Neuronal stem cell (in vitro differentiated cells): ENCODE results near the gene LHFPL2.

Experiments used
- DNase-seq: peaks from one replicate; pipeline ENCODE4 v3.0.0-alpha.2; 2013; ENCODE audit warnings: low spot score
- H2AFZ ChIP-seq: one replicate; pipeline ENCODE4 v1.6.1; 2013; ENCODE audit warnings: mild to moderate bottlenecking, low read length, inconsistent platforms
- H2AK5ac ChIP-seq: 2 replicates; pipeline ENCODE4 v1.6.1; 2013; ENCODE audit warnings: low read depth, mild to moderate bottlenecking, inconsistent platforms, low read length, moderate library complexity, mixed read lengths
- H2BK120ac ChIP-seq: 2 replicates; pipeline ENCODE4 v1.6.1; 2013; ENCODE audit warnings: low read depth, mild to moderate bottlenecking, inconsistent platforms, low read length, moderate library complexity, mixed read lengths
- H2BK12ac ChIP-seq: one replicate; pipeline ENCODE4 v1.6.1; 2013; ENCODE audit warnings: low read length, inconsistent platforms
- H2BK15ac ChIP-seq: 2 replicates; pipeline ENCODE4 v1.6.1; 2013; ENCODE audit warnings: mild to moderate bottlenecking, low read length, inconsistent platforms, mixed read lengths
- H2BK5ac ChIP-seq: one replicate; pipeline ENCODE4 v1.6.1; 2013; ENCODE audit warnings: inconsistent platforms, mild to moderate bottlenecking, low read length, moderate library complexity
- H3K14ac ChIP-seq: one replicate; pipeline ENCODE4 v1.6.1; 2013; ENCODE audit warnings: low read length, inconsistent platforms
- H3K18ac ChIP-seq: 2 replicates; pipeline ENCODE4 v1.6.1; 2013; ENCODE audit warnings: low read length, inconsistent platforms
- H3K23ac ChIP-seq: 2 replicates; pipeline ENCODE4 v1.6.1; 2013; ENCODE audit warnings: low read depth, mild to moderate bottlenecking, mixed read lengths, low read length, inconsistent platforms; ENCODE audit not compliant: poor library complexity
- H3K27ac ChIP-seq: replicated peaks from 3 replicates; pipeline ENCODE4 v1.5.1; 2013; ENCODE audit warnings: low read length, inconsistent platforms
- H3K27me3 ChIP-seq, 3 experiments: 2 replicates each; pipeline ENCODE4 v1.6.1; 2013; ENCODE audit warnings: low read length in 3 of 3, mild to moderate bottlenecking in 2 of 3, inconsistent platforms in 1 of 3, low read depth in 1 of 3, mixed read lengths in 1 of 3, moderate library complexity in 1 of 3; ENCODE audit not compliant: control insufficient read depth in 3 of 3, insufficient read depth in 3 of 3
- H3K36me3 ChIP-seq, 2 donors: replicated peaks in 1 of 2; 2 replicates each; pipeline ENCODE4 v1.6.1; 2013; ENCODE audit warnings: low read length in 2 of 2; ENCODE audit not compliant: control insufficient read depth in 2 of 2, insufficient read depth in 2 of 2
- H3K4ac ChIP-seq: 2 replicates; pipeline ENCODE4 v1.6.1; 2013; ENCODE audit warnings: inconsistent platforms, mild to moderate bottlenecking, low read length, moderate library complexity
- H3K4me1 ChIP-seq, 2 donors: 1 replicate in 1 of 2; 2 replicates in 1 of 2; pipeline ENCODE4 v1.6.1; 2013; ENCODE audit warnings: low read length in 2 of 2, low read depth in 1 of 2; ENCODE audit not compliant: control insufficient read depth in 2 of 2, insufficient read depth in 1 of 2
- H3K4me2 ChIP-seq: one replicate; pipeline ENCODE4 v1.6.1; 2013; ENCODE audit warnings: mild to moderate bottlenecking, low read length, inconsistent platforms; ENCODE audit not compliant: insufficient read depth, poor library complexity, severe bottlenecking
- H3K4me3 ChIP-seq, 2 donors: 2 replicates each; pipeline ENCODE4 v1.5.1; 2013; ENCODE audit warnings: low read length in 2 of 2, mild to moderate bottlenecking in 2 of 2, inconsistent platforms in 1 of 2, moderate library complexity in 1 of 2
- H3K79me1 ChIP-seq: one replicate; pipeline ENCODE4 v1.6.1; 2013; ENCODE audit warnings: low read depth, mild to moderate bottlenecking, inconsistent platforms, low read length, moderate library complexity
- H3K9ac ChIP-seq: one replicate; pipeline ENCODE4 v1.6.1; 2013; ENCODE audit warnings: mild to moderate bottlenecking, low read depth, low read length, inconsistent platforms; ENCODE audit not compliant: poor library complexity
- H3K9me3 ChIP-seq, 2 donors: replicated peaks in 1 of 2; 2 replicates each; pipeline versions ENCODE3 to v1.6.1; 2013; ENCODE audit warnings: low read length in 2 of 2, mild to moderate bottlenecking in 2 of 2, inconsistent platforms in 1 of 2, low read depth in 1 of 2, mixed read lengths in 1 of 2, moderate library complexity in 1 of 2; ENCODE audit not compliant: control insufficient read depth in 2 of 2, insufficient read depth in 1 of 2
- H4K8ac ChIP-seq: one replicate; pipeline ENCODE4 v1.6.1; 2013; ENCODE audit warnings: low read depth, mild to moderate bottlenecking, inconsistent platforms, low read length, moderate library complexity
- H4K91ac ChIP-seq: one replicate; pipeline ENCODE4 v1.6.1; 2013; ENCODE audit warnings: low read length, low read depth, mild to moderate bottlenecking, inconsistent platforms; ENCODE audit not compliant: poor library complexity
- WGBS, 2 donors: extraction: QIAGEN DNeasy Blood & Tissue Kit; methylation state at CpG; one replicate each; pipeline ENCODE4 v1.1.7; 2013; ENCODE audit warnings: missing lambda C conversion rate in 2 of 2, mixed read lengths in 1 of 2; ENCODE audit not compliant: insufficient read length in 2 of 2, insufficient replicate concordance in 1 of 2; ENCODE audit errors: extremely low coverage in 2 of 2; 5-methylcytosine and 5-hydroxymethylcytosine counted together

Gene LHFPL2

GRCh38 chr5:78655746-78656290, 7.2 kb upstream of the LHFPL2 start:
- Histone ChIP-seq H3K18ac (no peak overlapping the region), H2BK15ac (no peak overlapping the region), H4K91ac (no peak overlapping the region), H3K9me3 (no peaks in the 10 kb centered on the region), H2BK120ac (no peak overlapping the region), H3K4me3 (no peak overlapping the region), H3K4ac (no peak overlapping the region), H3K4me2 (no peak overlapping the region), H3K27me3 (peaks cover 0 to 2% (median 0%) of the 10 kb centered on the region in 3 experiments), H3K23ac (no peak overlapping the region), H4K8ac (no peak overlapping the region), H2AFZ (no peak overlapping the region), H3K27ac (no peak overlapping the region), H3K14ac (no peak overlapping the region), H3K79me1 (no peaks in the 10 kb centered on the region), H3K36me3 (no peaks in the 10 kb centered on the region), H2BK12ac (no peak overlapping the region), H3K4me1 (no peaks in the 10 kb centered on the region), H2AK5ac (no peak overlapping the region), H3K9ac (no peak overlapping the region), H2BK5ac (no peak overlapping the region)
- no peak for DNase-seq

- H3K27ac ChIP-seq, result no peak overlapping the region
- H3K4me2 ChIP-seq, result no peak overlapping the region
- H3K4me3 ChIP-seq, result no peak overlapping the region
- H2AK5ac ChIP-seq, result no peak overlapping the region
- no peak overlapping the region for H2AFZ ChIP-seq
- H3K36me3 ChIP-seq, result no peaks in the 10 kb centered on the region
- no peak overlapping the region for H3K9ac ChIP-seq
- H3K18ac ChIP-seq, result no peak overlapping the region
- H4K91ac ChIP-seq, result no peak overlapping the region
- H3K14ac ChIP-seq, result no peak overlapping the region
- H2BK5ac ChIP-seq, result no peak overlapping the region
- H3K27me3 ChIP-seq, result peaks cover 0 to 2% (median 0%) of the 10 kb centered on the region in 3 experiments
- no peak overlapping the region for H2BK12ac ChIP-seq
- H3K9me3 ChIP-seq, result no peaks in the 10 kb centered on the region
- no peak overlapping the region for H4K8ac ChIP-seq
- no peak overlapping the region for H2BK15ac ChIP-seq
- H3K79me1 ChIP-seq, result no peaks in the 10 kb centered on the region
- H2BK120ac ChIP-seq, result no peak overlapping the region
- no CpG with 5 or more reads among the region's 1 CpG for WGBS, 2 donors
- no peak overlapping the region for H3K4ac ChIP-seq
- peaks cover 2 to 3% of the 10 kb centered on the region in 2 donors for H3K4me1 ChIP-seq
- DNase-seq, result no peak
- H3K23ac ChIP-seq, result no peak overlapping the region
These were observed 5.8 kb upstream of the LHFPL2 start for GRCh38 chr5:78654386-78654785.

GRCh38 chr5:78653681-78654366, 5.3 kb upstream of the LHFPL2 start:
- Histone ChIP-seq H2BK5ac (no peak overlapping the region), H3K4me2 (no peak overlapping the region), H3K4me1 (peaks cover 2 to 3% of the 10 kb centered on the region in 2 donors), H3K79me1 (no peaks in the 10 kb centered on the region), H4K91ac (no peak overlapping the region), H2BK120ac (no peak overlapping the region), H2AK5ac (no peak overlapping the region), H3K27ac (no peak overlapping the region), H2AFZ (no peak overlapping the region), H3K36me3 (no peaks in the 10 kb centered on the region), H3K9me3 (no peaks in the 10 kb centered on the region), H3K18ac (no peak overlapping the region), H3K9ac (no peak overlapping the region), H2BK12ac (no peak overlapping the region), H3K14ac (no peak overlapping the region), H4K8ac (no peak overlapping the region), H3K23ac (no peak overlapping the region), H3K4me3 (no peak overlapping the region), H3K27me3 (peaks cover 0 to 2% (median 0%) of the 10 kb centered on the region in 3 experiments), H2BK15ac (no peak overlapping the region), H3K4ac (no peak overlapping the region)
- no peak for DNase-seq
- no CpG with 5 or more reads among the region's 6 CpGs for WGBS, 2 donors

- H2BK120ac ChIP-seq, result no peak overlapping the region
- H2AK5ac ChIP-seq, result no peak overlapping the region
- H3K79me1 ChIP-seq, result no peaks in the 10 kb centered on the region
- H3K18ac ChIP-seq, result no peak overlapping the region
- peaks cover 2 to 3% of the 10 kb centered on the region in 2 donors for H3K4me1 ChIP-seq
- no peak overlapping the region for H2AFZ ChIP-seq
- no peak overlapping the region for H3K9ac ChIP-seq
- no peak overlapping the region for H4K8ac ChIP-seq
- WGBS, 2 donors, result no CpG with 5 or more reads among the region's 2 CpGs
- H3K9me3 ChIP-seq, result no peaks in the 10 kb centered on the region
- H3K27me3 ChIP-seq, result peaks cover 0 to 2% (median 0%) of the 10 kb centered on the region in 3 experiments
- H3K23ac ChIP-seq, result no peak overlapping the region
- H2BK5ac ChIP-seq, result no peak overlapping the region
- H3K4me3 ChIP-seq, result no peak overlapping the region
- no peak for DNase-seq
- no peaks in the 10 kb centered on the region for H3K36me3 ChIP-seq
- no peak overlapping the region for H3K4ac ChIP-seq
- H4K91ac ChIP-seq, result no peak overlapping the region
- H2BK12ac ChIP-seq, result no peak overlapping the region
- no peak overlapping the region for H3K14ac ChIP-seq
- H2BK15ac ChIP-seq, result no peak overlapping the region
- H3K4me2 ChIP-seq, result no peak overlapping the region
- H3K27ac ChIP-seq, result no peak overlapping the region
These were observed 4.5 kb upstream of the LHFPL2 start for GRCh38 chr5:78653031-78653430.
